NOMO-1 treated with DMSO at 0.1 percent for 48 hours (cell line): ENCODE measurements around the gene C17orf114.
A peak's percentile ranks its signal among the peaks of the same experiment; 100 is the strongest.

ENCODE experiments used
- DNase-seq: peaks from one replicate; lab custom pipeline; 2025; ENCODE audit not compliant: unreplicated experiment; lab: John Stamatoyannopoulos, UW

Gene C17orf114

DNA sequence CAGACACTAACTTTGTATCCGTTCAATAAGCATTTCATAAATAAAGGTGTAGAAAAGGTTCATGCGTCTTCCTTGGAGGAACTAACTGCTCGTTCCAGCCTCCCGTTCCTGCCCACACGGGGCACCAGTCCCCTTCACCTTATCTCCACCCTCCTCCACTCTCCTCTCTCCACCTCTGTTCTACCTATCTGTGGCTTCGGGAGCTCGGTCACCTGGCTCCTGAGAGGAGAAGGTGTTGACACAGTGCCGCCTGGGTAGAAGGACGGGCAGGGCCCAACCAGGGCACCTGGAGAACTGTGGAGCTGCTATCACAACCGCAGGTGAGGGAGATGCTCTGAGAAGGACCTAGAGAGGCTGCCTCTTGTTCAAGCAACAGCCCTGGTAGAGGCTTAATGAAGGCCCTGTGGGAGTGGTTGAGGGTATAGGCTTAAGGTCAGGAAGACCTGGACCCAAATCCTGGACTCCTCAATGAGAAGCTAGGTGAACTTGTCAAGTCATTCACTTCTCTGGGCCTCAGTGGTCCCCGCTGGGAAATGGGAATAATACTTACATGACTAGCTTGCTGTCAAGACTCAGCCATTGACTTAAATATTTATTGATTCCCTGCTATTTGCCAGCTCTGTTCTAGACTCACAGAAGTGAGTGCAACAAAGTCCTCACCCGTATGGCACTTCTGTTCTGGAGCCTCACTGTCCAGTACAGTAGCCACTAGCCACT is 21.4 kb upstream of the C17orf114 start:
- DNase-seq, result no peak

DNA sequence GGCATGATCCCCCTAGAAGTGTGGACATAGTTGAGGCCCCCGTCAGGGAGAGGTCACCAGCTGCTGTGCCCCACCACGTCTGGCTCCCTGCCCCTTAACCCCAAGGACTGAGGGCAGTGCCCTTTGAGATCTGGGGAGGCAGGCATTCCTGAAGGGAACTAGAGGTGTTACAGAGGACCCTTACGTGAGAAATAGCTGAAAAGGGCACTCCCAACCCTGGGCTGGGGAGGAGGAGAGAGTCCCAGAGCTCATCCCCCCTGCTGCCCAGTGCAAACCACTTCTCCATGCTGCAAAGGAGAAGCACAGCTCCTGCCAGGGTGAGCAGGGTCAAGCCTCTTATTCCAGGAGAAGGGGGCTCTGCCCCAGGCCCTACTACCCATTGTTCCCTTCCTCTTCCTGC is 20.7 kb upstream of the C17orf114 start:
- DNase-seq, result no peak

GRCh38 chr17:4818276-4818675 is 16.1 kb upstream of the C17orf114 start:
- no peak for DNase-seq

DNA sequence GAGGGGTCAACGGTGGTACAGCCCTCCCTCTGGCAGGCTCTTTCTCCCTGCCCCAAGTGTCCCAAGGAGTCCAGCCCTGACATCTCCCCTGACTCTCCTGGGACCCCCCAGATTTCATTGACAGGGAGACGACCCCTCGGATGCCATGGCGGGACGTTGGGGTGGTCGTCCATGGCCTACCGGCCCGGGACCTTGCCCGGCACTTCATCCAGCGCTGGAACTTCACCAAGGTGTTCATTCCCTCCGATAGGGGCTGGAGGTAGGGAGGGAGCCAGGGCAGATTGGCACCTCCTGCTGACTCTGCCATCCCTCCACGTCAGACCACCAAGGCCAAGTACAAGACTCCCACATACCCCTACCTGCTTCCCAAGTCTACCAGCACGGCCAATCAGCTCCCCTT is 14.7 kb upstream of the C17orf114 start:
- no peak for DNase-seq

- no peak for DNase-seq
Measured at GRCh38 chr17:4815043-4815675, 13.0 kb upstream of the C17orf114 start.

GRCh38 chr17:4812690-4813089 is 10.6 kb upstream of the C17orf114 start:
- no peak for DNase-seq

DNA sequence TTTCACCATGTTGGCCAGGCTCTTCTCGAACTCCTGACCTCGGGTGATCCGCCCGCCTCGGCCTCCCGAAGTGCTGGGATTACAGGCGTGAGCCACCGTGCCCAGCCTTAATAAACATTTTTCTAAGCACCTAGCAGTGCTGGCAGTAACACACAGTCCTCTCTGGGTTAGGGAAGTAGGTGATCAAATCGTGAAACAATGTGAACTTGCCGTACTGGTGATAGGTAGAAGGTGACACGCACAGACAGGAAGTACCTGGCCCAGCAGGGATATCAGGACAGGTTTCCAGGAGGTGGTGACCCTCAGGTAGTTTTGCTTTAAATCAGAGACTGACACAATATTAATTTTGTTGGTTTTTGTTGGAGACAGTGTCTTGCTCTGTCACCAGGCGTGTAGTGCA is 9.3 kb upstream of the C17orf114 start:
- no peak for DNase-seq

DNA sequence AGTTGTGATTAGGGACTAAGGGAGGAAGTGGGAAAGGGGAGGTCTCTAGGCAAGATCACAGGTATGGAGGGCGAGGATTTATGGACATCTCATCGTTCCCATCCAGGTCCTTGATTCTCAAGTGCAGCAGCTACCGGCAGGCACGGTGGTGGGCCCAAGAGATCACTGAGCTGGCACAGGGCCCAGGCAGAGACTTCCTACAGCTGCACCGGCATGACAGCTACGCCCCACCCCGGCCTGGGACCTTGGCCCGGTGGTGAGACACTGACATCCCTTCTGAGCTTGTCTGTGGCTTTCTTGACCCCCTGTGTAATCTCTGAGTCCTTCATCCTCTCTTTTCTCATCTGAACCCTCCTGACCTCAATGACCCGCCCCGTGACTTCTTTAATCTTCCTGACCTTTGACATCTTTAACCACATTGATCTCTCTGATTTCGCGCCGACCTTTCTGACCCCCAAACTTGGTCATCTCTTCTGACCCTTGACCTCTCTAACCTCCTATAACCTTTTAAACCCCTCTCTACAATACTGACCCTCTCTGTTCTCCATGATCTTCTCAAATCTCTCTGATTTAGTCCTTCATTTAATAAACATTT is 8.7 kb upstream of the C17orf114 start:
- DNase-seq, result no peak

- DNase-seq, result no peak
Measured at GRCh38 chr17:4808378-4808767, 6.2 kb upstream of the C17orf114 start.

- DNase-seq, result no peak
Measured at GRCh38 chr17:4807605-4808377, 5.7 kb upstream of the C17orf114 start.

DNA sequence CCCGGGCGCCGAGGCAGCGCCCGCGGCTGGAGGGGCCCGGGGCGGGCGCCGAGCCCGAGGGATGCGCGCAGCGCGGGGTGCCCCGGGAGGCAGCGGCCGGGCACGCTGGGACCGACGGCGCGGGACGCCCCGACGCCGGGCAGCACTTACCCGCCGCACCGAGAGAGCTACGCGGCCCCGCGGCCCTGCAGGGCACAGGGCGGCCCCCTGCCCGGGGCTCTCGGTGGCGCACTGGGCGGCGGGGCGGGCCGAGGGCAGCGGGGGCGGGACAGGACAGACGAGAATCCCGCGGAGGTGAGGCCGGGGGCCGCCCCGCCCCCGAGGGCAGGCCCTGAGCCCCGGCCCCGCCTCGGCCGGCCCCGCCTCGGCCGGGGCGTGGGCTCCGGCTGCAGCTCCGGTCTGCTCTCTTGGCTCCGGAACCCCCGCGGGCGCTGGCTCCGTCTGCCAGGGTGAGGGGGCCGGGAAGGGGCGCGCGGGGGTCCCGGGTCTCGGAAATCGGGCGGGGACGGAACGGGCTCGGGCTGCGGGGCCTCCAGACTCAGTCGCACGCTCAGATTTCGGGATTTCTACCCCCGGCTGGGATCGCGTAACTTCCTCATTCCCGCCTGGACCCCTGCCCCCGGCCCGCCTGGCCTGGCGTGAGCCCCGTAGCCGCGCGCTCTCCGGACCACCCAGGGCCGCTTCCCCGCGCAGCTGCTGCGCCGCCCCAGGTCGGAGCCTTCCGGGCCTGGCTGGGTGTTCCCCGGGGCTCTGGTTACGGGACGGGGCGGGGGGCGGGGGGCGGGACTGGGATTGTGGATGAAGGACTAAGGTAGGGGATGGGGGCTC is 4.9 kb upstream of the C17orf114 start, which contains the start of gene PLD2:
PLD2 (plus strand) TSS at position 376 of the 828 bp plus-strand sequence. CDS start 621 bp downstream, outside the sequence.
- DNase-seq, result peak; percentile 66

GRCh38 chr17:4806456-4806776 is 4.3 kb upstream of the C17orf114 start:
- no peak for DNase-seq

DNA sequence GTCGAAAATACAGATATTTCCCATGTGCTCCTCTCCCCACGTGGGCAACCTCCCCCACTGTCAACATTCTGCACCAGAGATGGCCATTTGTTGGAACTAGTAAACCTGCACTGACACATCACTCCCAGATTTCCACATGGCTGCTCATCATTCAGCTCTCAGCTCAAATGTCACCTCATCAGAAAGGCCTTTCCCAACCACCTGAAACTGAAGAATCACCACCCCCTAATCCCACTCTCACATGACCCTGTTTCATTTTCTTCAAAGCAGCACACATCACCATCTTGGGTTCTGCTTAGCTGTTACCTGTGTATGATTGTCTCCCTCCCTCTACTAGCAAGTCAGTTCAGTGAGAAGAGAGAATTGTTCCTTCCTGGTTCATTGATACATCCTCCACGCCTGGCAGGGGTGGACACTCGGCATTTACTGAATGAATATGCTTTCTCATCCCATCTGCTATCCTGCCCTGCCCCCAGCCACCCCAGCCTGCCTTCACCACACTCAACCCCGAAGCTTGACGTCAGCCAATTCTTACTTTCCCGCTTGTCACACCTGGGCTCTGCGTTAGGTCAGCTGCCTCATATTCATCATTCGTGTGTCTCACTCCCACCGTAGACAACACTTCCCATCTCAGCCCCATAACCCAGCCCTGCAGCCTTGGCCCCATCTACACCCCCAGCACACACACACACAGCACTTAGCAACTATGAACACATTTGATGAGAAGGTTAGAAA is 1.5 kb downstream of the C17orf114 start:
- DNase-seq, result no peak

DNA sequence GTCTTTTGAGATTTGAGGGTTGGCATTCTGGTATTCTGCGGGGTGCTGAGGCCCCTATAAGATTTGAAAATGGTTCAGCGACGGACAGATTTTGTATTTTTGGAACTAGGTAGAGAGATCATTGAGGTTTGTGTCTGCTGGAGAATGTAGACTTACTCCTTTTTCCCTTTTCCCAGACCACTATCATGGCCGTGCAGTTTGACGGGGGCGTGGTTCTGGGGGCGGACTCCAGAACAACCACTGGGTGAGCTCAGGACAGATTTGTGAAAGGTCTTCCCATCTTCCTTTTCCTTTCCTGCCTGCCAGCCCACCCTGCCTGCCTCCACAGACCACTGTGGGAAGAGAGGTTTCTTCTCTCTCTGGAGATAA is 5.6 kb downstream of the C17orf114 start:
- peak; percentile 1 for DNase-seq

DNA sequence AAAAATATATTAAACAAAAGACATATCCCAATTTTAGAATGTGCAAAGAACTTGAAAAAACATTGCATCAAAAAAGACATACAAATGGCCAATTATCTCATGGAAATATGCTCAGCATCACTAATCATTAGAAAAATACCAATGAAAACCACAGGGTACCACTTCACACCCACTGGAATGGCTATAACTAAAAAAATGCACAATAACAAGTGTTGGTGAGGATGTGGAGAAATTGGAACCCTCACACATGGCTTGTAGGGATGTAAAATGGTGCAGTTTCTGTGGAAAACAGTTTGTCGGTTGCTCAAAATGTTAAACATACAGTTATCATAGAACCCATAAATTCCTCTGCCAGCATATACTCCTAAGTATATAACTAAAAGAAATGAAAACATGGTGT is 7.0 kb downstream of the C17orf114 start:
- DNase-seq, result no peak

DNA sequence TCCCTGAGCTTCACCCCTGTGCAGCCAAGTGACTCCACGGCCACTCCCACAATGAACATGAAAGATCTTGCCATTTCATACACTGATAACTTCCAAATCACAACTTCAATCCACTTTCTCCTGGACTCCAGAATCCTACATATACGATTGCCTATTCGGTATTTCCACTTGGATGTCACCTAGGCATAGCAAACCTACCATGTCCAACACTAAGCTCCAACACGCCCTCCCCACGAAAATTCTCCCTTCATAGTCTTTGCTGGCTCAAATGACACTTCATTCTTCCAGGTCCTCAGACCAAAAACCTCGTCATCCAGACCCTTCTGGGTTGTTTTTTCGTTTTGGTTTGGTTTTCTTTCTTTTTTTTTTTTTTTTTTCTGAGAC is 11.4 kb downstream of the C17orf114 start:
- DNase-seq, result no peak

GRCh38 chr17:4789951-4790704 is 12.0 kb downstream of the C17orf114 start:
- peak; percentile 74 for DNase-seq

DNA sequence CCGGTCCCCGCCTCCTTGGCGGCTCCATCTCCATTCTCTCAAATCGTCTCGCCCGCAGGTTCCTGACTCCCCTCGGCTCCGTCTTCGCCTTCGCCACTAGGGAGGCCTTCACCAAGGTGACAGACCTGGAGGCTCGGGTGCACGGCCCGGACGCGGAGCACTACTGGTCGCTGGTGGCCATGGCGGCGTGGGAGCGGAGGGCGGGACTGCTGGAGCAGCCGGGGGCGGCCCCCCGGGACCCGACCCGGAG is 12.5 kb downstream of the C17orf114 start:
- peak; percentile 62 for DNase-seq

GRCh38 chr17:4788807-4789700 is 13.1 kb downstream of the C17orf114 start, which contains the start of gene GLTPD2:
Gene GLTPD2 (plus strand): TSS chr17:4788964. CDS start chr17:4789012, 48 bp downstream.
- no peak for DNase-seq
